Fibroblast of lung (primary cell): ENCODE data around the gene MSLN.
"Not testable (repeated sequence)": the region's sequence is repeated elsewhere in the genome, so short reads cannot be mapped to it uniquely, and the experiment has no call there.

Experiments
- CTCF ChIP-seq, 2 donors: IDR thresholded peaks in 1 of 2; conservative IDR thresholded peaks in 1 of 2; 1 replicate in 1 of 2; 2 replicates in 1 of 2; pipeline ENCODE4 v1.5.1; 2011 to 2012; ENCODE audit warnings: low read length in 2 of 2, control low read depth in 1 of 2, inconsistent platforms in 1 of 2, low read depth in 1 of 2, mild to moderate bottlenecking in 1 of 2
- EZH2 ChIP-seq: IDR thresholded peaks from 2 replicates; pipeline ENCODE4 v1.5.1; 2012; ENCODE audit warnings: low read length, control low read depth, mild to moderate bottlenecking; ENCODE audit errors: missing control alignments

GRCh38 chr16:754121-754607, 6.4 kb upstream of the MSLN start:
- TF ChIP-seq CTCF (conservative IDR thresholded peaks at IDR 0.05 in 1 of 2, IDR thresholded peaks at IDR 0.05 in 1 of 2; ENCODE audit: low read depth in 1 of 2, low read length in 2 of 2); EZH2: not testable (repeated sequence)
